HL-60 (cell line): ENCODE data around the gene FCGBP.

Experiments used
- DNase-seq, 2 experiments: peaks; one replicate each; pipeline ENCODE4 v3.0.0-alpha.2; 2010 to 2020; ENCODE audit warnings: low read depth in 1 of 2, low spot score in 1 of 2
- H3K27ac ChIP-seq: fragments of 250-450 bp; sonication (Bioruptor Pico); replicated peaks from 2 replicates; pipeline ENCODE4 v1.5.1; 2020; ENCODE audit warnings: mild to moderate bottlenecking, moderate library complexity
- H3K27me3 ChIP-seq: fragments of 250-450 bp; sonication (Bioruptor Pico); 2 replicates; pipeline ENCODE4 v1.5.1; 2021; ENCODE audit warnings: mild to moderate bottlenecking, moderate library complexity; ENCODE audit not compliant: insufficient read depth, poor library complexity, severe bottlenecking
- H3K4me3 ChIP-seq: replicated peaks from 2 replicates; pipeline ENCODE4 v1.5.1; 2011; ENCODE audit warnings: mild to moderate bottlenecking, control low read depth, low read length; ENCODE audit not compliant: insufficient read depth
- CTCF ChIP-seq: IDR thresholded peaks from one replicate; pipeline ENCODE4 v1.5.1; 2011; ENCODE audit warnings: low read length, control low read depth, inconsistent platforms; ENCODE audit not compliant: insufficient read depth
- GABPA ChIP-seq: IDR thresholded peaks from 2 replicates; pipeline ENCODE4 v1.6.1; 2012; ENCODE audit warnings: low read depth
- POLR2AphosphoS5 ChIP-seq: IDR thresholded peaks from 2 replicates; pipeline ENCODE4 v1.6.1; 2012; ENCODE audit warnings: low read depth
- REST ChIP-seq: IDR thresholded peaks from 2 replicates; pipeline ENCODE4 v1.6.1; 2012; ENCODE audit warnings: low read depth; ENCODE audit not compliant: insufficient replicate concordance
- SPI1 ChIP-seq: IDR thresholded peaks from 2 replicates; pipeline ENCODE4 v1.6.1; 2012; ENCODE audit warnings: low read depth, mild to moderate bottlenecking, borderline replicate concordance

FCGBP gene

GRCh38 chr19:39937787-39938186 lies 3.4 kb upstream of the FCGBP start:
- H3K27ac ChIP-seq = no peak overlapping the region
- TF ChIP-seq SPI1 = peak; percentile 15; the same call in 1 of the 2 replicates
- no peak for TF ChIP-seq GABPA
- no peak for TF ChIP-seq CTCF
- H3K27me3 ChIP-seq = peaks cover 22% of the 10 kb centered on the region
- no peak for DNase-seq
- H3K4me3 ChIP-seq = no peak overlapping the region

- DNase-seq = no peak
- no peak overlapping the region for H3K27ac ChIP-seq
- no peak overlapping the region for H3K4me3 ChIP-seq
- peaks cover 22% of the 10 kb centered on the region for H3K27me3 ChIP-seq
- TF ChIP-seq SPI1 = no peak
- no peak for TF ChIP-seq REST
- TF ChIP-seq POLR2AphosphoS5 = no peak
- no peak for TF ChIP-seq CTCF
- TF ChIP-seq GABPA = no peak
Measured at GRCh38 chr19:39937094-39937720, 2.8 kb upstream of the FCGBP start.

GRCh38 chr19:39936622-39937021 lies 2.2 kb upstream of the FCGBP start:
- Histone ChIP-seq H3K27me3 (peaks cover 22% of the 10 kb centered on the region), H3K4me3 (no peak overlapping the region), H3K27ac (no peak overlapping the region)
- DNase-seq = no peak
- no peak for TF ChIP-seq GABPA

GRCh38 chr19:39936020-39936419 lies 1.6 kb upstream of the FCGBP start:
- no peak overlapping the region for H3K27ac ChIP-seq
- DNase-seq = no peak
- no peak overlapping the region for H3K4me3 ChIP-seq
- TF ChIP-seq GABPA = no peak
- no peak for TF ChIP-seq CTCF
- no peak for TF ChIP-seq POLR2AphosphoS5
- TF ChIP-seq SPI1 = no peak
- no peak for TF ChIP-seq REST
- peaks cover 22% of the 10 kb centered on the region for H3K27me3 ChIP-seq
